Spinal cord (tissue), 10 donors: Measurements from ENCODE around the gene PTPRK. TPM values are rescaled to one million over a fixed set of nuclear protein-coding genes. Genes with fewer than 3 reads are reported as not detected.

ENCODE experiments used
- DNase-seq, 6 donors: peaks; one replicate each; pipeline versions ENCODE4 v3.0.0 to v3.0.0-alpha.2; 2013 to 2015; ENCODE audit warnings: low spot score in 6 of 6, low read depth in 4 of 6
- H3K27ac ChIP-seq: one replicate; pipeline ENCODE4 v1.5.1; 2013; ENCODE audit warnings: low read depth, low read length, control low read depth
- H3K27me3 ChIP-seq: one replicate; pipeline ENCODE4 v1.6.1; 2013; ENCODE audit warnings: low read length; ENCODE audit not compliant: control insufficient read depth, insufficient read depth
- H3K36me3 ChIP-seq: one replicate; pipeline ENCODE4 v1.6.1; 2013; ENCODE audit warnings: low read length; ENCODE audit not compliant: control insufficient read depth, insufficient read depth
- H3K4me1 ChIP-seq: one replicate; pipeline ENCODE4 v1.6.1; 2013; ENCODE audit warnings: low read length; ENCODE audit not compliant: control insufficient read depth, insufficient read depth
- H3K4me3 ChIP-seq: one replicate; pipeline ENCODE4 v1.5.1; 2013; ENCODE audit warnings: low read depth, low read length, control low read depth
- H3K9me3 ChIP-seq: one replicate; pipeline ENCODE4 v1.6.1; 2013; ENCODE audit warnings: low read length; ENCODE audit not compliant: control insufficient read depth, insufficient read depth
- WGBS: methylation state at CpG from one replicate; pipeline ENCODE4 v1.1.5; 2013; ENCODE audit warnings: missing lambda C conversion rate; ENCODE audit not compliant: insufficient coverage; 5-methylcytosine and 5-hydroxymethylcytosine counted together
- polyA plus RNA-seq, 2 donors: library from polyadenylated mRNA; unstranded; fragments of 120-200 nt; gene quantifications; one replicate each; pipeline ENCODE4 v1.2.1, GENCODE V29; 2013; ENCODE audit not compliant: insufficient read length in 2 of 2
- total RNA-seq, 2 donors: library from RNA; depleted of rRNA in 1 of 2; stranded (reverse); fragments of 120-200 nt in 1 of 2; fragments of >200 nt in 1 of 2; gene quantifications; one replicate each; pipeline versions ENCODE4 v1.2.3 to v1.2.4, GENCODE V29; 2013 to 2014
- donor health status: healthy.

Gene PTPRK
- total and polyA plus RNA-seq, 4 donors: 28.4 to 63.4 (median 34.1) TPM

- Histone ChIP-seq H3K27me3 (no peaks in the 10 kb centered on the region), H3K36me3 (no peaks in the 10 kb centered on the region), H3K27ac (no peak overlapping the region), H3K9me3 (no peaks in the 10 kb centered on the region), H3K4me3 (no peak overlapping the region), H3K4me1 (no peaks in the 10 kb centered on the region)
- WGBS: no CpG with 5 or more reads among the region's 1 CpG
- DNase-seq: no peak
Observed at GRCh38 chr6:128305228-128305627, 215.2 kb downstream of the PTPRK start.

DNA sequence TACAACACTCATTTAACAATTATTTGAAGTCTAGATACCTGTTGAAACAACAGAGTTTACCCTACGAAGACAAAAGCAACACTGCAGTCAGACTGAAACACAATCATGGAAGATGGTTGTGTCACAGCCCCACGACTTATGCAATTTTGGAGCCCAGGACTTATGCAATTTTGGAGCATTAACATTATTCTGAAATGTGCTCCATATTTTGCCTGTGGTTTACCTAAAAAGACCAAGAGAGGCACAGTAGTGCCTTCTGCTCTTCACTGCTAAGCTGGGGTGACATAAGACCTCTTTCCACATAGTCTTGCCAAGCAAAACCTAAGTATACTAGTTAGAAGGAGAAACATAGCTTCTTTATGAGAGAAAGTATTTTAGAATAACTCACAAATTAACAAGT, 216.5 kb downstream of the PTPRK start:
- no peaks in the 10 kb centered on the region for H3K4me1 ChIP-seq
- H3K4me3 ChIP-seq: no peak overlapping the region
- peaks cover 2% of the 10 kb centered on the region for H3K9me3 ChIP-seq
- H3K27me3 ChIP-seq: no peaks in the 10 kb centered on the region
- H3K27ac ChIP-seq: no peak overlapping the region
- no peak for DNase-seq
- WGBS: 100% methylated on average over 2 of the region's 2 CpGs
- no peaks in the 10 kb centered on the region for H3K36me3 ChIP-seq

- no peak overlapping the region for H3K4me3 ChIP-seq
- WGBS: 96% methylated on average over 4 of the region's 5 CpGs
Observed at GRCh38 chr6:128302942-128303341, 217.5 kb downstream of the PTPRK start.

DNA sequence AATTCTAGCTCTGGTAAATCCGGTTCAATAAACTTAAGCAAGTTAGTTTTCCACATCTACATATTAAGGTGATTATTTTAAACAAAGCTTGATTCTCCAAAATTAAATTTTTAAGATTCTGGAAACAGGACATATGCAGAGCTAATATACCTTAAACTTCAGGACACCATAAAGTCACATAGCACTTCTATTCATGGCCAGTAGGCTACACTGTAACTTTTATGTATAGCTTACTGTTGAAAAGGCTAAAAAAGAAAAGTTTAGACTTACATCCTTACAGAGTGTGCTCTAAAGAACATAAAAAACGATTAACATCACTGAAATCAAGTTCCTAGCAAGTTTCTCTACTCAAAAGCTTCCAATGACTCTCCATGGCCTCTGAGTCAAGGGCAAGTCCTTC, 224.7 kb downstream of the PTPRK start:
- no peaks in the 10 kb centered on the region for H3K4me1 ChIP-seq
- peaks cover 2% of the 10 kb centered on the region for H3K9me3 ChIP-seq
- H3K27ac ChIP-seq: no peak overlapping the region
- H3K4me3 ChIP-seq: no peak overlapping the region
- no peaks in the 10 kb centered on the region for H3K36me3 ChIP-seq
- no peaks in the 10 kb centered on the region for H3K27me3 ChIP-seq
- WGBS: 91% methylated on average over 1 of the region's 2 CpGs
- no peak for DNase-seq

More at GRCh38 chr6:128302942-128303341, 217.5 kb downstream of the PTPRK start:
- no peaks in the 10 kb centered on the region for H3K36me3 ChIP-seq
- H3K4me1 ChIP-seq: no peaks in the 10 kb centered on the region
- no peaks in the 10 kb centered on the region for H3K27me3 ChIP-seq
- no peak overlapping the region for H3K27ac ChIP-seq
- peaks cover 2% of the 10 kb centered on the region for H3K9me3 ChIP-seq
- no peak for DNase-seq

DNA sequence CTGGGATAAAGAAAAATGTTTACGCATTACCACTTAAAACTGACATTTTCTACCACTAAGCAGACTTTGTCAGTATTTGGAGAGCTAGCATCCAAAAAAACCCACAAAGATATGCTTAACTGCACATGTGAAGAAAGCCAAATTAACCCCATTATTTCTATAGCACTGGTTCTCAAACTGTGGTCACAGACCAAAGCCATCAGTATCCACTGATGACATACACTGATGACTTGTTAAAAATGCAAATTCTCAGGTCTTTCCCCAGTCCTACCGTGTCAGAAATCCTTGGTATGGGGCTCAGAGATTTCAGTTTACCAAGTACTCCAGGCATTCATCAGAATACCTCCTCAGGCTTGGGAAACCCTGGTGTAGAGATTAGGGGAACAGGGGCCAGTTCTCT, 230.2 kb downstream of the PTPRK start:
- no peak overlapping the region for H3K4me3 ChIP-seq
- DNase-seq: no peak
- no peaks in the 10 kb centered on the region for H3K27me3 ChIP-seq
- no peaks in the 10 kb centered on the region for H3K9me3 ChIP-seq
- no peak overlapping the region for H3K27ac ChIP-seq
- H3K36me3 ChIP-seq: no peaks in the 10 kb centered on the region
- no peaks in the 10 kb centered on the region for H3K4me1 ChIP-seq
- 100% methylated on average over 1 of the region's 2 CpGs for WGBS

DNA sequence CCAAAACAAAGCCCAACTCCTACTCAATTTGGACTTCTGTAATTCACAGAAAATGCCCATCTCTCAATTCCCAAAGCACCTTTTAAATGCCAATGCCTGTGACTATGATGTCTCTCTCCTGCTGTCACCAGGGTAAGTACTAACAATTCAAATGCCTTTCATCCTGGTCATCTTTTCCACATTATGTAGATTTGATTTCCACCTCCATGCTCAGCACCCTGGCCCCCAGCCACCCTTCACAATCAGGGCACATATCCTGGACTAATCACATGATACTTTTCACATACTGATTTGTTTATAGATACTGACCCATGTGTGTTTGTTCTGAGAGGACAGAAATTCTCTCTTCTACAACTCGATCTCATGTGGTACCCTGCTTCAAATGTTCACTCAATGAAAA, 236.3 kb downstream of the PTPRK start:
- peak in 1 of 6 donors; percentile 48 for DNase-seq
- H3K36me3 ChIP-seq: no peaks in the 10 kb centered on the region
- no peak overlapping the region for H3K4me3 ChIP-seq
- H3K27ac ChIP-seq: no peak overlapping the region
- no peaks in the 10 kb centered on the region for H3K27me3 ChIP-seq
- H3K4me1 ChIP-seq: no peaks in the 10 kb centered on the region
- no peaks in the 10 kb centered on the region for H3K9me3 ChIP-seq
- WGBS: no CpG with 5 or more reads among the region's 1 CpG

- no peaks in the 10 kb centered on the region for H3K4me1 ChIP-seq
- H3K4me3 ChIP-seq: no peak overlapping the region
- H3K9me3 ChIP-seq: no peaks in the 10 kb centered on the region
- DNase-seq: no peak
- 65% methylated on average over 2 of the region's 2 CpGs for WGBS
- no peaks in the 10 kb centered on the region for H3K27me3 ChIP-seq
- no peak overlapping the region for H3K27ac ChIP-seq
- H3K36me3 ChIP-seq: no peaks in the 10 kb centered on the region
Observed at GRCh38 chr6:128282961-128283360, 237.4 kb downstream of the PTPRK start.

- H3K27ac ChIP-seq: no peak overlapping the region
- no peak overlapping the region for H3K4me3 ChIP-seq
- no peak for DNase-seq
- H3K4me1 ChIP-seq: no peaks in the 10 kb centered on the region
- H3K27me3 ChIP-seq: no peaks in the 10 kb centered on the region
- no peaks in the 10 kb centered on the region for H3K36me3 ChIP-seq
- no peaks in the 10 kb centered on the region for H3K9me3 ChIP-seq
- no CpG with 5 or more reads among the region's 2 CpGs for WGBS
Observed at GRCh38 chr6:128280960-128281359, 239.4 kb downstream of the PTPRK start.

- Histone ChIP-seq H3K27me3 (no peaks in the 10 kb centered on the region), H3K36me3 (no peaks in the 10 kb centered on the region), H3K4me1 (no peaks in the 10 kb centered on the region), H3K4me3 (no peak overlapping the region), H3K9me3 (no peaks in the 10 kb centered on the region), H3K27ac (no peak overlapping the region)
- 100% methylated on average over 1 of the region's 1 CpG for WGBS
- DNase-seq: no peak
Observed at GRCh38 chr6:128280066-128280465, 240.3 kb downstream of the PTPRK start.

DNA sequence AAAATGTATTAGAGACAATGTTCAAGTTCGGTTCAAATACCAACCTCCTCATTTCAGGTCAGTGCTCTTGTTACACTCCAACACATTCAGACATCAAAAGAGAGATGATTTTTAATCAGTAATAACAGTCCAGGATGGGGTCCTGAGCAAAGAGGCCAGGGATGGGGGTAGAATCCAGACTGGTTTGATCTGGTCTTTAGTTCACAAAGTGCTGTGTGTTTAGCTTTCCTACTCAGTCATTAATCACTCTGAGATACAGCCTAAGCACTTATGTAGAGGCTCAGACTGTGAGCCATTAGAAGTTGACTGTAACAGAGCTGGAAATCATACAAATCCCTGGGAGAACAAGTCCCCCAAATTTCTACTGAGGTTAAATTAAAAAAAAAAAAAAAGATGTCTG, 241.6 kb downstream of the PTPRK start:
- no peak for DNase-seq
- Histone ChIP-seq H3K9me3 (no peaks in the 10 kb centered on the region), H3K4me1 (no peaks in the 10 kb centered on the region), H3K4me3 (no peak overlapping the region), H3K27me3 (no peaks in the 10 kb centered on the region), H3K27ac (no peak overlapping the region), H3K36me3 (no peaks in the 10 kb centered on the region)
- no CpG with 5 or more reads among the region's 1 CpG for WGBS
